Subcutaneous adipose tissue (tissue), 4 donors: ENCODE data around the gene PPME1. TPM values are rescaled to one million over a fixed set of nuclear protein-coding genes. Genes with fewer than 3 reads are reported as not detected.

Source experiments
- total RNA-seq, 4 donors: library from RNA; depleted of rRNA; stranded (reverse); fragments of >200 nt; gene quantifications; one replicate each; pipeline ENCODE4 v1.1.0, GENCODE V29; 2016
- TF ChIP-seq, protein P1 (sequence below): fragments of 450-650 bp; IDR thresholded peaks from one replicate; pipeline ENCODE4 v1.5.1; 2016; ENCODE audit warnings: low read depth, mild to moderate bottlenecking, control low read depth, antibody characterized with exemption, moderate library complexity

Gene PPME1
- total RNA-seq, 4 donors from 2014 or later: 15.0 to 26.3 (median 19.6) TPM

DNA sequence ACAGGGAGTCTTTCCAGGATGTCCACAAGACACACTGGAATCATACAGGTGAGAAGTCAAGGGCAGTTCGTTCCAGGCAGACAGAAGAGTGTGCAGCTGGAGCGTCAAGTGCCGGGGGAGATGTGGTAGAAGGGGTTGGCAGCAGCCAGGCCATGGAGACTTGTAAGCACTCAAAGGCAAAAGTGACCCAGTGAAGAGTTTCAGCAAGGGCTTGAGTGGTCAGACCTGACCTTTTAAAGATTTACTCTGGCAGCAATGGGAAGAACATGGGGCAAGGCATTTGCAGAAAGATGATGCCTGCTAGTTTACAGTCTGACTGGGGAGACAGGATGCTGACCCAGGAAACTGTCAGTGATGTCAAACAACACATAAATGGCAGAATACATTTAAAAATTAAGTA lies 111.3 kb downstream of the PPME1 start:
- TF ChIP-seq, protein P1, sequence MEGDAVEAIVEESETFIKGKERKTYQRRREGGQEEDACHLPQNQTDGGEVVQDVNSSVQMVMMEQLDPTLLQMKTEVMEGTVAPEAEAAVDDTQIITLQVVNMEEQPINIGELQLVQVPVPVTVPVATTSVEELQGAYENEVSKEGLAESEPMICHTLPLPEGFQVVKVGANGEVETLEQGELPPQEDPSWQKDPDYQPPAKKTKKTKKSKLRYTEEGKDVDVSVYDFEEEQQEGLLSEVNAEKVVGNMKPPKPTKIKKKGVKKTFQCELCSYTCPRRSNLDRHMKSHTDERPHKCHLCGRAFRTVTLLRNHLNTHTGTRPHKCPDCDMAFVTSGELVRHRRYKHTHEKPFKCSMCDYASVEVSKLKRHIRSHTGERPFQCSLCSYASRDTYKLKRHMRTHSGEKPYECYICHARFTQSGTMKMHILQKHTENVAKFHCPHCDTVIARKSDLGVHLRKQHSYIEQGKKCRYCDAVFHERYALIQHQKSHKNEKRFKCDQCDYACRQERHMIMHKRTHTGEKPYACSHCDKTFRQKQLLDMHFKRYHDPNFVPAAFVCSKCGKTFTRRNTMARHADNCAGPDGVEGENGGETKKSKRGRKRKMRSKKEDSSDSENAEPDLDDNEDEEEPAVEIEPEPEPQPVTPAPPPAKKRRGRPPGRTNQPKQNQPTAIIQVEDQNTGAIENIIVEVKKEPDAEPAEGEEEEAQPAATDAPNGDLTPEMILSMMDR: no peak

GRCh38 chr11:74282914-74283371 lies 111.9 kb downstream of the PPME1 start:
- TF ChIP-seq, protein P1: no peak

- TF ChIP-seq, protein P1: no peak
Observed at GRCh38 chr11:74283580-74284180, 112.6 kb downstream of the PPME1 start.

- TF ChIP-seq, protein P1: no peak
Observed at GRCh38 chr11:74284466-74284865, 113.4 kb downstream of the PPME1 start.

- TF ChIP-seq, protein P1: no peak
Observed at GRCh38 chr11:74288161-74288560, 117.1 kb downstream of the PPME1 start.

- TF ChIP-seq, protein P1: no peak
Observed at GRCh38 chr11:74288911-74289310, 117.8 kb downstream of the PPME1 start.

- TF ChIP-seq, protein P1: no peak
Observed at GRCh38 chr11:74297484-74297883, 126.4 kb downstream of the PPME1 start.
